HepG2 (cell line): ENCODE results near the gene GFPT2. TPM values are rescaled to one million over a fixed set of nuclear protein-coding genes. Genes with fewer than 3 reads are reported as not detected.

ENCODE experiments used
- ATAC-seq: fragments of 200-7000 bp; cut with Tn5 transposase; 3 replicates; pipeline ENCODE4 v1.9.1; 2020; ENCODE audit warnings: mild to moderate bottlenecking, moderate library complexity
- BruUV-seq: library from RNA; stranded (reverse); fragments of 400-500 nt; replicated peaks from 2 replicates; lab custom pipeline; 2021; lab: Mats Ljungman, UMichigan
- CTCF ChIA-PET: fragments of 300-600 bp; formaldehyde crosslinking; extraction: SDS; loops from one replicate; lab custom pipeline; 2021; ENCODE audit warnings: low total read pairs, inconsistent platforms, low intra/inter-chr PET ratio; lab: Yijun Ruan, JAX
- POLR2A ChIA-PET: fragments of 350-600 bp; sonication (Branson Sonifier 250); formaldehyde crosslinking; loops from one replicate; lab custom pipeline; 2020; ENCODE audit warnings: antibody characterized with exemption, inconsistent platforms; lab: Yijun Ruan, JAX
- DNase-seq: peaks from one replicate; pipeline ENCODE4 v3.0.0-alpha.2; 2015; ENCODE audit warnings: low spot score
- FAIRE-seq: peaks from 3 replicates; lab custom pipeline; 2011; peaks lifted over from hg19 to GRCh38; lab: Jason Lieb, UNC
- H2AFZ ChIP-seq: one replicate; pipeline ENCODE4 v1.6.1; 2011; ENCODE audit warnings: low read length, inconsistent platforms
- H3K27ac ChIP-seq: fragments of 300-600 bp; 3 replicates; pipeline ENCODE4 v1.8.0; 2011; ENCODE audit warnings: mixed run types, mild to moderate bottlenecking, mixed read lengths, low read length, inconsistent platforms; ENCODE audit not compliant: insufficient read depth; ENCODE audit errors: extremely low read length
- H3K27me3 ChIP-seq, 2 experiments: fragments of 200-600 bp in 1 of 2; 2 replicates in 1 of 2; 3 replicates in 1 of 2; pipeline versions ENCODE4 v1.6.0 to v1.8.0; 2011; ENCODE audit warnings: low read length in 2 of 2, mild to moderate bottlenecking in 2 of 2, moderate library complexity in 2 of 2, inconsistent platforms in 1 of 2; ENCODE audit not compliant: insufficient read depth in 2 of 2, control insufficient read depth in 1 of 2
- H3K36me3 ChIP-seq, 2 experiments: fragments of 200-600 bp in 1 of 2; replicated peaks in 1 of 2; 2 replicates in 1 of 2; 3 replicates in 1 of 2; pipeline versions ENCODE4 v1.5.1 to v1.8.0; 2011; ENCODE audit warnings: low read length in 2 of 2, inconsistent platforms in 1 of 2; ENCODE audit not compliant: insufficient read depth in 2 of 2, control insufficient read depth in 1 of 2
- H3K4me1 ChIP-seq: 2 replicates; pipeline ENCODE4 v1.5.1; 2012; ENCODE audit warnings: low read length, inconsistent platforms; ENCODE audit not compliant: insufficient read depth
- H3K4me2 ChIP-seq: 2 replicates; pipeline ENCODE4 v1.6.0; 2011; ENCODE audit warnings: low read depth, low read length, inconsistent platforms
- H3K4me3 ChIP-seq, 3 experiments: fragments of 200-600 bp in 1 of 3; sonication (generic), shearing (Covaris generic) in 1 of 3; replicated peaks in 1 of 3; 2 replicates each; pipeline ENCODE4 v1.5.1; 2011 to 2016; ENCODE audit warnings: low read length in 3 of 3, inconsistent platforms in 2 of 3, low read depth in 2 of 3, mild to moderate bottlenecking in 2 of 3, control low read depth in 1 of 3, mixed read lengths in 1 of 3; ENCODE audit not compliant: insufficient read depth in 1 of 3
- H3K79me2 ChIP-seq: one replicate; pipeline ENCODE4 v1.6.1; 2011; ENCODE audit warnings: low read length, inconsistent platforms; ENCODE audit not compliant: insufficient read depth
- H3K9ac ChIP-seq: 2 replicates; pipeline ENCODE4 v1.6.0; 2011; ENCODE audit warnings: mild to moderate bottlenecking, low read depth, low read length, inconsistent platforms; ENCODE audit not compliant: insufficient read depth
- H3K9me3 ChIP-seq: 2 replicates; pipeline ENCODE4 v1.5.1; 2012; ENCODE audit warnings: mild to moderate bottlenecking, low read length
- H4K20me1 ChIP-seq: 2 replicates; pipeline ENCODE4 v1.6.0; 2011; ENCODE audit warnings: inconsistent platforms, mild to moderate bottlenecking, low read length, moderate library complexity; ENCODE audit not compliant: insufficient read depth
- ETV5 ChIP-seq: IDR thresholded peaks from 2 replicates; pipeline ENCODE4 v1.6.1; 2018; ENCODE audit warnings: missing biosample characterization, missing genetic modification reagents, inconsistent platforms, borderline replicate concordance
- MTA1 ChIP-seq: sonication (generic); formaldehyde crosslinking; IDR thresholded peaks from 2 replicates; pipeline ENCODE4 v1.4.0; 2020; ENCODE audit warnings: missing genetic modification reagents, mild to moderate bottlenecking, borderline replicate concordance
- RARA ChIP-seq: IDR thresholded peaks from 2 replicates; pipeline ENCODE4 v1.6.1; 2016; ENCODE audit warnings: missing genetic modification reagents, missing compliant biosample characterization
- SAP130 ChIP-seq: IDR thresholded peaks from 2 replicates; pipeline ENCODE4 v1.6.1; 2016; ENCODE audit warnings: low read depth
- SP1 ChIP-seq, 2 experiments: fragments of 450-650 bp in 1 of 2; sonication (generic) in 1 of 2; formaldehyde crosslinking in 1 of 2; IDR thresholded peaks; 2 replicates each; pipeline versions ENCODE4 v1.4.0 to v1.6.1; 2016 to 2020; ENCODE audit warnings: missing genetic modification reagents in 1 of 2
- ZNF260 ChIP-seq: sonication (generic); formaldehyde crosslinking; IDR thresholded peaks from 2 replicates; pipeline ENCODE4 v1.4.0; 2020; ENCODE audit warnings: missing genetic modification reagents, low read depth, mild to moderate bottlenecking, borderline replicate concordance
- ZNF550 ChIP-seq: sonication (generic); formaldehyde crosslinking; IDR thresholded peaks from 2 replicates; pipeline ENCODE4 v1.4.0; 2020; ENCODE audit warnings: mild to moderate bottlenecking, missing genetic modification reagents, borderline replicate concordance
- ZNF761 ChIP-seq: sonication (generic); formaldehyde crosslinking; conservative IDR thresholded peaks from 2 replicates; pipeline ENCODE4 v1.4.0; 2020; ENCODE audit warnings: mild to moderate bottlenecking, missing genetic modification reagents
- ZNF776 ChIP-seq: sonication (generic); formaldehyde crosslinking; IDR thresholded peaks from 2 replicates; pipeline ENCODE4 v1.4.0; 2020; ENCODE audit warnings: mild to moderate bottlenecking, missing genetic modification reagents
- ZNF788 ChIP-seq: sonication (generic); formaldehyde crosslinking; IDR thresholded peaks from 2 replicates; pipeline ENCODE4 v1.5.0; 2020; ENCODE audit warnings: mild to moderate bottlenecking, missing genetic modification reagents, borderline replicate concordance
- WGBS: methylation state at CpG from one replicate; pipeline ENCODE4 v1.1.6; 2017; ENCODE audit warnings: low lambda C conversion rate; 5-methylcytosine and 5-hydroxymethylcytosine counted together
- in situ Hi-C: cut with HindIII; loops from 2 replicates; pipeline ENCODE4 v1.10.0; 2017; ENCODE audit warnings: low pct_unique_long_range_greater_than_20kb; ENCODE audit not compliant: extremely low pct_ligation_motif_present
- intact Hi-C: fragments of 100-400 bp; cut with micrococcal nuclease; formaldehyde crosslinking; loops from one replicate; pipeline ENCODE4 v1.10.0; 2022; ENCODE audit not compliant: unreplicated experiment
- polyA plus RNA-seq, 8 experiments: library from polyadenylated mRNA; depleted of rRNA in 3 of 8; stranded (reverse) in 7 of 8; unstranded in 1 of 8; fragments of >200 nt; fragmentation: Illumina TruSeq in 4 of 8; extraction: Trizol in 4 of 8; gene quantifications; 2 replicates each; pipeline versions ENCODE4 v1.2.1 to v1.2.3, GENCODE V29; 2011 to 2016; ENCODE audit warnings: low read depth in 4 of 8, missing spikeins in 1 of 8, mixed read lengths in 1 of 8; ENCODE audit not compliant: insufficient read depth in 1 of 8
- total RNA-seq, 5 experiments: library from RNA; depleted of rRNA; stranded (reverse); fragments of >200 nt; fragmentation: Illumina TruSeq; extraction: Trizol; gene quantifications; 2 replicates each; pipeline ENCODE4 v1.2.3, GENCODE V29; 2016; ENCODE audit warnings: low read depth in 1 of 5
- TF ChIP-seq, protein P1 (sequence below): sonication (generic); formaldehyde crosslinking; IDR thresholded peaks from 2 replicates; pipeline ENCODE4 v1.5.0; 2020; ENCODE audit warnings: mild to moderate bottlenecking, missing genetic modification reagents, moderate library complexity
- TF ChIP-seq, protein P2 (sequence below): sonication (generic); formaldehyde crosslinking; IDR thresholded peaks from 2 replicates; pipeline ENCODE4 v1.4.0; 2020; ENCODE audit warnings: low read depth, mild to moderate bottlenecking, missing genetic modification reagents
- TF ChIP-seq, protein P3 (sequence below): sonication (generic); formaldehyde crosslinking; IDR thresholded peaks from 2 replicates; pipeline ENCODE4 v1.4.0; 2020; ENCODE audit warnings: mild to moderate bottlenecking, missing genetic modification reagents

The GFPT2 gene
- total and polyA plus RNA-seq, 2 of the 13 experiments (the other 11 are each of a cell fraction or from before 2014, with no cell fraction given) = 0.18 TPM

DNA sequence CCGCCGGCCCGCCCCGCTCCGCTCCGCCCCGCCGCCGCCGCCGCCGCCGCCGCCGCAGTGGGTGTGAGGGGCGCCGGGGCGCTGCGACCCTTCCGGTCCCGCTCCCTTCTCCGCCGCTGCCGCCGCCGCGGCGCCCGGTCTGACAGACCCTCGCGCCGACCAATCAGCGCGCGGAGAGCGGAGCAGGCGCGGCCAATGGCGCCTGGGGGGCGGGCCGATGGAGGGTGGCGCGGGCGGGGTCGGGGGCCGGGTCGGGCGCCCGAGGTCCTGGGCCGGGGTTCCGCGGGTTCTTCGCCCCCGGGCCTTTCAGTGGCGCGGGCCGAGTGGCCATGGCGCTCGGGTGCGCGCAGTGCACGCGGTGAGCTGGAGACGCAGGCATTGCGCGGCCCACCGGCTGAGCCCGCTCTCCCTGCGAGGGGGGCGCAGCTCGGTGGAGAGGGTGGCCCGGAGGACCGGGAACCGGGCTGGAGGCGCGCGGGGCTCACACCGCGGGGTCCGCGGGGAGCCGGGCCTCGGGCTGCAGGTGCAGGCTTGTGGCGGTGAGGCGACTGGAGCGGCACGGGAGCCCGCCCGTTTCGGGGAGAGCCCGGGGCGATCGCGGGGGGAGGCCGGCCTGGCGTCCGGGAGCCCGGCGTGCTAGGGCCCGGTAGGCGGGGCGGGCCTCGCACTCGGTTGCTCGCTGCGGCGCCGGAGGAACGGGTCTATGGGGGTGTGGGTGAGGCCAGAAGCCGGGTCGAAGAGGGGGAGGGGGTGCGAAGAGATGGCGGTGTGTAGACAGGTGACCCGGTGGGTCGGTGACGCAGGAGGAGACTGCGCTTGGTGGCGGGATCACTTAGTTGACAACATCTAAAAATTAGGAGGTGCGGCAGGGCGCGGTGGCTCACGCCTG is 60.9 kb downstream of the GFPT2 start, which contains the start of gene MAPK9 (continued):
- TF ChIP-seq ZNF761 = no peak

DNA sequence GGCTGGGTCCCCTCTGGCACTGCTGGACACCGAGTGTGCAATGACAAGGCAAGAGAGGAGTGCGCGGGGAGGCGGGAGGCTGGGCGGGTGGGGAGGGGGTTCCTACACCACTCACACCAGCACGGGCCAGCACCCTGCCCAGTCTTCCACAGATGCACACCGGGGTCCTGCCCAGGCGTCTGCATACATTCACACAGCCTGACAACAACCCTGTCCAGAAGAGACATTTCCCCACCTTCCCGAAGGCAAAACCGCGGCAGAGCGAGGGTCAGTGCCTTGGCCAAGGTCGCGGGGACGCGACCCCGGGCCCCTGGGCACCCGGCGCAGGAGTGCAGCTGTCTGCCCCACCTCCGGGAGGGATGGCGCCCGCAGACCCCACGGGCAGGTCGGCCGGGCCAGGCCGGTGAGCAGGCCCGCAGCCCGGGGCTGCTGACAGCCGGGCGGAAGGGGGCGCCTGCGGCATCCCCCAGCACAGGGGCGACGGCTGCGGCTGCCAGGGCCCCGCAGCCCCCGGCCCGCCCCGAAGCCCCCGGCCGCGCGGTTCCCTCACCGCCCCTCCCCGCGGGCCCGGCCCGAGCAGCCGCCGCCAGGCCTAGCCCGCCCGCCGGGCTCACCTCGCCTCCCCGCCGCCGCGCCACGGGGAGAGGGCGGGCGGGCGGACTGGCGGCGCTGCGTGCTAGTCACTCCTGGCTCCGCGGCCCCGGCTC is 61.7 kb downstream of the GFPT2 start:
- Histone ChIP-seq H3K4me3 (peak overlapping the region; percentile 67 to 94 (median 88)), H3K4me1 (peaks cover 56% of the 10 kb centered on the region), H2AFZ (no peak overlapping the region), H3K36me3 (peaks cover 0 to 6% of the 10 kb centered on the region in 2 experiments; a peak in 1 of 5 replicates), H3K27ac (peak overlapping the region; percentile 50), H3K27me3 (no peaks in the 10 kb centered on the region), H3K79me2 (peaks cover 26% of the 10 kb centered on the region), H3K4me2 (peak overlapping the region; percentile 93), H3K9ac (peak overlapping the region; percentile 78), H4K20me1 (peaks cover 11% of the 10 kb centered on the region), H3K9me3 (no peaks in the 10 kb centered on the region)
- ChIA-PET POLR2A (interaction anchor here (1.9 kb wide), 1 partner anchor 22 kb away, joined by 12 read pairs; no protein-coding TSS in a partner anchor), CTCF (no interaction called here)
- intact Hi-C loops = loop anchor here (10.0 kb wide), 2 partner anchors 87 to 183 kb away; partner anchors contain the start of gene RASGEF1C
- 1% methylated on average over 11 of the region's 68 CpGs for WGBS
- FAIRE-seq (no peak), DNase-seq (no peak), ATAC-seq (peak; percentile 31)
- no TSS peak for BruUV-seq
- in situ Hi-C loops = loop anchor here (5.0 to 10.0 kb wide), 2 partner anchors 36 to 183 kb away; no protein-coding TSS in a partner anchor
- TF ChIP-seq RARA (CRISPR knock-in tag) = 0 out of 2 replicates have a peak, but pooled peaks have one; percentile 18
- TF ChIP-seq ZNF788 = no peak
- no peak for TF ChIP-seq ZNF550 (CRISPR knock-in tag)
- TF ChIP-seq, protein P1, sequence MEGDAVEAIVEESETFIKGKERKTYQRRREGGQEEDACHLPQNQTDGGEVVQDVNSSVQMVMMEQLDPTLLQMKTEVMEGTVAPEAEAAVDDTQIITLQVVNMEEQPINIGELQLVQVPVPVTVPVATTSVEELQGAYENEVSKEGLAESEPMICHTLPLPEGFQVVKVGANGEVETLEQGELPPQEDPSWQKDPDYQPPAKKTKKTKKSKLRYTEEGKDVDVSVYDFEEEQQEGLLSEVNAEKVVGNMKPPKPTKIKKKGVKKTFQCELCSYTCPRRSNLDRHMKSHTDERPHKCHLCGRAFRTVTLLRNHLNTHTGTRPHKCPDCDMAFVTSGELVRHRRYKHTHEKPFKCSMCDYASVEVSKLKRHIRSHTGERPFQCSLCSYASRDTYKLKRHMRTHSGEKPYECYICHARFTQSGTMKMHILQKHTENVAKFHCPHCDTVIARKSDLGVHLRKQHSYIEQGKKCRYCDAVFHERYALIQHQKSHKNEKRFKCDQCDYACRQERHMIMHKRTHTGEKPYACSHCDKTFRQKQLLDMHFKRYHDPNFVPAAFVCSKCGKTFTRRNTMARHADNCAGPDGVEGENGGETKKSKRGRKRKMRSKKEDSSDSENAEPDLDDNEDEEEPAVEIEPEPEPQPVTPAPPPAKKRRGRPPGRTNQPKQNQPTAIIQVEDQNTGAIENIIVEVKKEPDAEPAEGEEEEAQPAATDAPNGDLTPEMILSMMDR (CRISPR knock-in tag) = peak; percentile 24; the same call in 1 of the 2 replicates
- TF ChIP-seq ETV5 = peak; percentile 39; the same call in 1 of the 2 replicates
- TF ChIP-seq, protein P2, sequence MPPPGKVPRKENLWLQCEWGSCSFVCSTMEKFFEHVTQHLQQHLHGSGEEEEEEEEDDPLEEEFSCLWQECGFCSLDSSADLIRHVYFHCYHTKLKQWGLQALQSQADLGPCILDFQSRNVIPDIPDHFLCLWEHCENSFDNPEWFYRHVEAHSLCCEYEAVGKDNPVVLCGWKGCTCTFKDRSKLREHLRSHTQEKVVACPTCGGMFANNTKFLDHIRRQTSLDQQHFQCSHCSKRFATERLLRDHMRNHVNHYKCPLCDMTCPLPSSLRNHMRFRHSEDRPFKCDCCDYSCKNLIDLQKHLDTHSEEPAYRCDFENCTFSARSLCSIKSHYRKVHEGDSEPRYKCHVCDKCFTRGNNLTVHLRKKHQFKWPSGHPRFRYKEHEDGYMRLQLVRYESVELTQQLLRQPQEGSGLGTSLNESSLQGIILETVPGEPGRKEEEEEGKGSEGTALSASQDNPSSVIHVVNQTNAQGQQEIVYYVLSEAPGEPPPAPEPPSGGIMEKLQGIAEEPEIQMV (CRISPR knock-in tag) = no peak
- no peak for TF ChIP-seq ZNF260 (CRISPR knock-in tag)
- peak; percentile 20; the same call in 1 of the 2 replicates for TF ChIP-seq ZNF776 (CRISPR knock-in tag)
- no peak for TF ChIP-seq SP1 (IDR thresholded peaks at IDR 0.05)
- 0 out of 2 replicates have a peak, but pooled peaks have one; percentile 1 for TF ChIP-seq SP1 (CRISPR knock-in tag; IDR thresholded peaks at IDR 0.05)
- TF ChIP-seq MTA1 (CRISPR knock-in tag) = 0 out of 2 replicates have a peak, but pooled peaks have one; percentile 7
- 0 out of 2 replicates have a peak, but pooled peaks have one; percentile 7 for TF ChIP-seq SAP130 (CRISPR knock-in tag)
- TF ChIP-seq, protein P3, sequence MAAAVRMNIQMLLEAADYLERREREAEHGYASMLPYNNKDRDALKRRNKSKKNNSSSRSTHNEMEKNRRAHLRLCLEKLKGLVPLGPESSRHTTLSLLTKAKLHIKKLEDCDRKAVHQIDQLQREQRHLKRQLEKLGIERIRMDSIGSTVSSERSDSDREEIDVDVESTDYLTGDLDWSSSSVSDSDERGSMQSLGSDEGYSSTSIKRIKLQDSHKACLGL (CRISPR knock-in tag) = 0 out of 2 replicates have a peak, but pooled peaks have one; percentile 40
